HTERT RPE-1 (cell line): Measurements from ENCODE around the gene TBXAS1.
"Not testable (repeated sequence)": the region's sequence is repeated elsewhere in the genome, so short reads cannot be mapped to it uniquely, and the experiment has no call there.

Experiments
- in situ Hi-C: fragments of 300-500 bp; cut with MboI; formaldehyde crosslinking; loops from 4 replicates; pipeline ENCODE4 v1.14.3; 2020; ENCODE audit warnings: low sequenced_read_pairs

TBXAS1 gene

DNA sequence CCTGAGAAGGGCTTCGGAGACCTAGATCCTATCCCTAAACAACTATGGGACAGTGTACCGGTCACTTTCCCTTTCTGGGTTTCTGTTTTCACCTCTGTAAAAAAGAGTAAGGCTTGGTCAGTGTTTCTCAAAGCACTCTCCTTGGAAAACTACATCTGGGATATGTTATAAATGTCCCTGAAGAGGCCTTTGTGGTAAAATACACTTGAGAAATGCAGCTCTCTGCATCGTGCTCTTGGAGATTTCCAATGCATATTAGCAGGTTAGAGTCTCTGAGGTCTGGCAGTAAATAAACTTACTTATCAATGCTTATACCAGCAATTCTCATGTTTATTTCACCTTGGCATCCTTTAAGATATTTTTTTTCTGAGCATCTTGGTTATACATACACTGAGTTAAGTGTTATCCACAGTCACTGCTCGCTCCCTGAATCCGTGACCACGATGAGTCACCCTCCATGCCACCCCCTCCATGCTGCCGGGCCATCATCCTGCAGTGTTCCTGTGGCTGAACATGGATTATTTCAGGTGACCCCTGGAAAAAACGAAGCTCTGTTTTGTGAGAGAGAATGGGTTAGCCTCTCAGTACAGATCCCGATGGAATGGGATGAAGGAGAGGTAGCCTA, 3.3 kb upstream of the TBXAS1 start:
- in situ Hi-C loops: no loop called here

DNA sequence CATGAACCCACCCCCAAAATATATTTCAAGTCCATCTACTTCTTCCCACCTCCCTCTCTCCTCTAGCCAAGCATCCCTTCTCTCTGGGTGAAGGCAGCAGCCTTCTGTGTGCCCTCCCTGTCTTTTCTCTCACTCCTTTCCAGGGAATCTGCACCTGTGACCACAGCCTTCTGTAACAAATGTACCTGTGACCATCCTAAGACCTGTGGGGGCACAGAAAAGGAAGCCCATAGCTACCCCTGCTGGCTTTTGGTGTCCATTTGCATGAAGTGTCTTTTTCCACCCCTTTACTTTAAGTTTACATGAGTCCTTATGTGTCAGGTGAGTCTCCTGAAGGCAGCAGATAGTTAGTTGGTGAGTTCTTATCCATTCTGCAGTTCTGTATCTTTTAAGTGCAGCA, 2.0 kb upstream of the TBXAS1 start:
- in situ Hi-C loops: no loop called here

- in situ Hi-C loops: no loop called here
Observed at GRCh38 chr7:139828446-139828845, 618 bp upstream of the TBXAS1 start.

DNA sequence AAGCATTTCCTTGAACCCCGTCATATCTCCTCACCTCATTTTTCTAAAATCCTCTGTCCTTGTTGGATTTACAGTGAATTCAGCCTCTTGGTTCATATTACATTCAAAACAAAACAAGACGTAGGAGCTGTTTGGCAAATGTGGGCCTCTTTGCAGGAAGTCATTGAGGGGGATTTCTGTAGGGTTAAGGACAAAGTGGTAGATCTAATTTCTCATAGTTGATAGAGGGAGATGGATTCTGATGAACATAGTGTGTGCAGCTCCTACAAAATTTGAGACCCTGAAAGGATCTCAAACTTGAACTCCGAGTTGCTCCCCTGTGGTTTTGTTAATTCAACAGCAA, 682 bp downstream of the TBXAS1 start:
- in situ Hi-C loops: no loop called here

DNA sequence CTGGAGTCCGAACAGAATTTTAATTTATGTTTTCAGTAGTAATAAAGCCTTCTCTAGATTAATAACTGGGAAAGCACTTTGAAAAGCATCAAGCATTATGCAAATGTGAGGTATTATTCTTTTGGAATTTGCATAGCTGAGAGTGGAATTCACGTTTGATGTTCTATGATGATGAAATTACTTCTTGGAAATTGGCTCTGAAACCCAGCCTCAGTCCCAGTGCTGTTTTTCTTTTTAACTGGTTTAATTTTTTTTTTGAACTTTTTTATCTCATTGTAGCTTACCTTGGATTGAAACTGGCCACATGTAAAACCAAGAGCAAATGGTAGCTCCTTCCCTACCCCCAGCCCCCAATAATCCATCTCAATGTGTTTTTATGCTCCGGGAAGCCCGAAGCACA, 1.2 kb downstream of the TBXAS1 start:
- in situ Hi-C loops: no loop called here

- in situ Hi-C loops: no loop called here
Observed at GRCh38 chr7:139830782-139831501, 1.9 kb downstream of the TBXAS1 start.

DNA sequence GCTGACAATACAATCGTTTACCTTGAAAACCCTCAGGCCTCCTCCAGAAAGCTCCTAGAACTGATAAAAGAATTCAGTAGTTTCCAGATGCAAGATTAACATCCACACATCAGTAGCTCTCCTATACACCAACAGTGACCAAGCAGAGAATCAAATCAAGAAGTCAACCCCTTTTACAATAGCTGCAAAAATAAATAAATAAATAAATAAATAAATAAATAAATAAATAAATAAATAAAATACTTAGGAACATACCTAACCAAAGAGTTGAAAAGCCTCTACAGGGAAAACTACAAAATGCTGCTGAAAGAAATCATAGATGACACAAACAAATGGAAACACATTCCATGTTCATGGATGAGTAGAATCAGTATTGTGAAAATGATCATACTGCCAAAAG, 6.8 kb downstream of the TBXAS1 start:
- in situ Hi-C loops: not testable (repeated sequence)

DNA sequence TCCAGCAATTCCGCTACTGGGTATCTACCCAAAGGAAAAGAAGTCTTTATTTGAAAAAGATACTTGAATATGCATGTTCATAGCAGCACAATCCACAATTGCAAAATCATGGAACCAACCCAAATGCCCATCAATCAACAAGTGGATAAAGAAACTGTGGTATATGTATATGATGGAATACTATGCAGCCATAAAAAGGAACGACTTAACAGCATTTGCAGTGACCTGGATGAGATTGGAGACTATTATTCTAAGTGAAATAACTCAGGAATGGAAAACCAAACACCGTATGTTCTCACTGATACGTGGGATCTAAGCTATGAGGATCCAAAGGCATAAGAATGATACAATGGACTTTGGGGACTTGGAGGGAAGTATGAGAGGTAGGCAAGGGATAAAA, 8.2 kb downstream of the TBXAS1 start:
- in situ Hi-C loops: not testable (repeated sequence)

DNA sequence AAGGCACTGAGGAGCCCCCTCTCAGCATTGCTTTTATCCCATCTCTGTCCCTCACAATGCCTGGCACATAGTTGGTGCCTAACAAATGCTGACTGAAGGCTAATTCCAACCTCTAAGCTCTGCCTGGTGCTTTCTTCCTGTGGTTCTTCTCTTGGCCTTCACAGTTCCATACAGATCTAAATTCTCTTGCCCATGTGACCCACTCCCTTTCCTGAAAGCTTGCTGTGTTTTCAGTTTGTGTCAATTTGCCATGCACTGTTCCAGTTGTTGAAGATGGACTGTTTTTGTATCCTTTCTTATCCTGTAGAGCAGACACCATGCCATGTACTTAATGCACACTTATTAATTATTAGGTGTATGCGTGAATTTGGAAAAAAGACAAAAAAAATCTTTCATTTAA, 9.2 kb downstream of the TBXAS1 start:
- in situ Hi-C loops: no loop called here

DNA sequence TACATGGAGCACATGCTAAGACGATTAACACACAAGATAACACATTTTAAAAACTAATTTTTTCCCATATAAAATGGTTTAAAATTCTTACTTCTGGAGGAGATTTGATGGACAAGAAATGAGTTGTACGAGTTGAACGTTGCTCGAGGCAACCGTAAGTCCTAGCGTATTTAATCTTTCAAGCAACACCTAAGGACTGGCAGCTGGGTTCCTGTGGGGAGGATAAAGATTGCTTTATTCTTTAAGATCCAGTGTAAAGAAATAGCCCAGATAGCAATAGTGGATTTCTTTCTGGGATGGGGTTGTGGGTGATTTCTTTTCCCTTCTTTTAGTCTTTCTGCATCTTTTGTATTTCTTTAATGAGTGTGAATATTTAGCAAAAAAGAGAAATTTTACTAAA, 9.8 kb downstream of the TBXAS1 start:
- in situ Hi-C loops: no loop called here

- in situ Hi-C loops: no loop called here
Observed at GRCh38 chr7:139840776-139841175, 11.7 kb downstream of the TBXAS1 start.

GRCh38 chr7:139842401-139843210, 13.5 kb downstream of the TBXAS1 start:
- in situ Hi-C loops: no loop called here

DNA sequence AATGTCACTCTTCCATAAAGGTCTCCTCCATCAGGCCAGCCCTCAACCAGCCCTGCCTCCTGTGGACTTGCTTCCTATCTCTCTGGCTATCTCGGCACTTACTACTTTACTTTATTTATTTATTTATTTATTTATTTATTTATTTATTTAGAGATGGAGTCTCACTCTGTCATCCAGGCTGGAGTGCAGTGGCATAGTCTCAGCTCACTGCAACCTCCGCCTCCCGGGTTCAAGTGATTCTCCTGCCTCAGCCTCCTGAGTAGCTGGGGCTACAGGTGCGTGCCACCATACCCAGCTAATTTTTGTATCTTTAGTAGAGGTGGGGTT, 14.1 kb downstream of the TBXAS1 start:
- in situ Hi-C loops: not testable (repeated sequence)

DNA sequence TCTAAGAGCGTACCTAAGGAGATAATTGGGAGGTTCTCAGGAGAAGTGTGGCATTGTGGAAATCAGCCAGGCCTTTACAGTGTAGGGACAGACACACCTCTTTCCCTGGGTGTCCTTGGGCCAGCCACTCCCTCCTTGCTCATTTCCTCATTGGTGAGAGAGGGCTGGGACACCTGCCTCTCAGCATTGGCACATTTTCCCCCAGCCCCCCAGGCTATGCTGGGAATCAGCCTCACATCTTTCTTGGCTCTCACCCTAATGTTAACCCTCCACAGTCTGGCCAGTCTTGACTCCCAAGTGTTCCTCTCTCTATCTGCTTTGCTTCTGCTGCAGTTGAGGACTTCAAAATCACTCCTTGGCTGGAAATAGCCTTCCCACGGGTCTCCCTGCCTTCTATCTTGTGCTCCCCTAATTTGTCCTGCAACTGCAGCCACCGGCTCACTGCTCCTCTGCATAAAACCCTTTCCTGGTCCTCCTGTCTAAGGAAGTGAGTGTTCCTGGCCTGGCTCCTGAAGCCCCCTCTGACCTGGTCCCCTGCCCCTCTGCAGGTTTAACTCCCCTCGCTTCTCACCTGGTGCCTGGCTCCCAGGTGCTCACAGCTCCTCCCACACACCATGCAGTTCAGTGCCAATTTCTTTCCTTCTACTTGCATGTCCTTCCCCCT, 15.8 kb downstream of the TBXAS1 start:
- in situ Hi-C loops: no loop called here

- in situ Hi-C loops: no loop called here
Observed at GRCh38 chr7:139845443-139845805, 16.4 kb downstream of the TBXAS1 start.

DNA sequence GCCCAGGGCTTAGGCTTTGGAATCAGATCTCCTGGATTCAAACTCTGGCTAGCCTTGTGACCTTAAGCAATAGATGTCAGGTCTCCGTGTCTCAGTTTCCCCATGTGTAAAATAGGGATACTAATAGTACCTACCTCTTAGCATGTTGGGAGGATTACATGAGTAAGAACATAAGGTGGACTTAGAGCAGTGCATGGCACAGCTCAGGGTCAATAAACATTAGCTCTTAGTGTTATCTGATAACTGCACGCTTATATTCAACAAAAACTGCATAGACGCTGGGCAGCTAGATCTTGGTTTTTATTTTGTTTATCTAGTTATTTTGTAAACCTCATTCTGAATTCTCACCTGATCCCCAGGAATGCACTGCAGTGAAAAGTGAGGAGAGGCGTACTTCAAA, 17.2 kb downstream of the TBXAS1 start:
- in situ Hi-C loops: no loop called here

GRCh38 chr7:139848274-139848673, 19.2 kb downstream of the TBXAS1 start:
- in situ Hi-C loops: no loop called here

DNA sequence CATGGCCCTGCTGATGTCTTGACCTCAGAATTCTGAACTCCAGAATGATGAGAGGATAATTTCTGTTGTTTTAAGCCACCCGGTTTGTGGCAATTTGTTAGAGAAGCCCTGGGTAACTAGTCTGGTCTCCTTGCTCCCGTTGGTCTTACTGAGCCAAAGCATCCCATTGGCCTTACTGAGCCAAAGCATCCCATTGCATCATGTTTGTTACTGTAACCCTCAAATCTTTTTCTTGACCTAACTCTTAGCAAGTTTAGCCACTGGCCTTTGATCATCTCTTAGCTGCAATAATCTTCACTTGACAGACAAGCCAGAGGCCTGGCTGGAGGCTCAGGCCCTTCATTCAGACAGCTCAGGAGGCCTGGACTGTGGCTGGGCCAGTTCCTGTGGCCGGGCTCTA, 21.8 kb downstream of the TBXAS1 start:
- in situ Hi-C loops: no loop called here

DNA sequence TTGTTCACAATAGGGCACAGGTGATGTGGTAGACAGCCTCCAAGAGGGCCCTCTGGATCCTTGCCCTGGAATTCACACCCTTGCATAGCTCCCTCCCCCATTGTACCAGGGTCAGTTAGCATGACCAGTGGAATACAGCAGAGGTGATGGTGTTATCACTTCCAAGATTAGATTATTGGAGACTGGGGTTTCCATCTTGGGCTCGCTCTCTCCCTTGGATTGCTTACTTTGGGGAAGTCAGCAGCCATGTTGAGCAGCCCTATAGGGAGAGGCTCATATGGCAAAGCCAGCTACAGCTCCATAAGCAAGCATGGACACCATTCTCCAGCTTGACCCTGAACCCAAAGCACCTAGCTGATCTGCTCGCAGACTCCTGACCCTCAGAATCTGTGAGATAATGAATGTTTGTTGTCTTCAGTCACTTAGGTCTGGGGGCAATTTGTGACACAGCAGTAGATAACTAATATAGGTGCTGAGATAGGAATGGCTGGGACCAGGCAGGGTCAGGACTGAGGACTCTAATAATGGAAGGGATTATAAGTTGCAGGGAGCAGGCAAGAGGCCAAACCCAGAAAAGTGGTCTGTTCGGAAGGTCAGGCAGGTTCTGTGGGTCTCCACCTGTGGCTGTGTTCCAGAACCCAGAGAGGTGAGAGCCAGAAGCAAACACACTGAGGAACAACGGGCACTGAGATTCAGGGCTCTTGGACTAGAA, 22.9 kb downstream of the TBXAS1 start:
- in situ Hi-C loops: no loop called here

GRCh38 chr7:139852482-139852845, 23.4 kb downstream of the TBXAS1 start:
- in situ Hi-C loops: no loop called here

GRCh38 chr7:139853506-139854123, 24.6 kb downstream of the TBXAS1 start:
- in situ Hi-C loops: no loop called here
